ENCODE results near the gene OAF. TPM values are rescaled to one million over a fixed set of nuclear protein-coding genes. Genes with fewer than 3 reads are reported as not detected.

OAF gene
- 5.9 and 9.0 TPM in 2 replicates for total RNA-seq

DNA sequence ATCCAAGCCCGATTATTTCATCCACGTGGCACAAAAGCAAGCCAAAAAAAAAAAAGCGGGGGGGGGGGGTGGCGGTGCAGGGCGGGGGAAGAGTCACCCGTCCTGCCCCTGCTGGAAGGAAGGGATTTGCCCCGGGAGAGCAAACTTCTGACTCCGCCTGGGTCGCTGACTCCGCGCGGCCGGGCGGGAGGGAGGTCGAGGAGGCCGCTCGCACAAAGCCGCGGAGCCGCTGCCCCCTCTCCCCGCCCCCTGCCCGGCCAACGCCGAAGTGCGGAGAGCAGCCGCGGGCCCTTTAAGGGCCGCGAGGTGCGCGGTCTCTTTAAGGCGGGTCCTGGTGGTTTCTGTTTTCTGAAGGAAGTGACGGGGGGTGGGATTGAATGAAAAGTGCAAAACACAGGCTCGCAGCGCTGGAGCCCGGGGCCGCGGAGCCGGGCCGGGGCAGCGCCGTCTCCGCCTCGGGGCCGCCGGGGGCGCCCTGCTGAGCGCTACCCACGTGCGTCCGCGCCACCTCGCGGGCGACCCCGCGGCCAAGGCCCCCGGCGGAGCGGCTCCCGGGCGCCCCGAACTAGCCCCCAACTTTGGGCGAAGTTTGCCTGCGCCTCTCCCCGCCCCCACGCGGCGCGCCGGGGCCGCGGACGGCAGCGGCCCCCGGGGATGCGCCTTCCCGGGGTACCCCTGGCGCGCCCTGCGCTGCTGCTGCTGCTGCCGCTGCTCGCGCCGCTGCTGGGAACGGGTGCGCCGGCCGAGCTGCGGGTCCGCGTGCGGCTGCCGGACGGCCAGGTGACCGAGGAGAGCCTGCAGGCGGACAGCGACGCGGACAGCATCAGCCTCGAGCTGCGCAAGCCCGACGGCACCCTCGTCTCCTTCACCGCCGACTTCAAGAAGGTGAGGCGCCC lies at the start of gene OAF:
Gene OAF, plus strand, starts transcription at position 407 of the 896 bp plus-strand sequence. Its CDS starts 248 bp downstream, at position 655.
- TF ChIP-seq, protein P1, sequence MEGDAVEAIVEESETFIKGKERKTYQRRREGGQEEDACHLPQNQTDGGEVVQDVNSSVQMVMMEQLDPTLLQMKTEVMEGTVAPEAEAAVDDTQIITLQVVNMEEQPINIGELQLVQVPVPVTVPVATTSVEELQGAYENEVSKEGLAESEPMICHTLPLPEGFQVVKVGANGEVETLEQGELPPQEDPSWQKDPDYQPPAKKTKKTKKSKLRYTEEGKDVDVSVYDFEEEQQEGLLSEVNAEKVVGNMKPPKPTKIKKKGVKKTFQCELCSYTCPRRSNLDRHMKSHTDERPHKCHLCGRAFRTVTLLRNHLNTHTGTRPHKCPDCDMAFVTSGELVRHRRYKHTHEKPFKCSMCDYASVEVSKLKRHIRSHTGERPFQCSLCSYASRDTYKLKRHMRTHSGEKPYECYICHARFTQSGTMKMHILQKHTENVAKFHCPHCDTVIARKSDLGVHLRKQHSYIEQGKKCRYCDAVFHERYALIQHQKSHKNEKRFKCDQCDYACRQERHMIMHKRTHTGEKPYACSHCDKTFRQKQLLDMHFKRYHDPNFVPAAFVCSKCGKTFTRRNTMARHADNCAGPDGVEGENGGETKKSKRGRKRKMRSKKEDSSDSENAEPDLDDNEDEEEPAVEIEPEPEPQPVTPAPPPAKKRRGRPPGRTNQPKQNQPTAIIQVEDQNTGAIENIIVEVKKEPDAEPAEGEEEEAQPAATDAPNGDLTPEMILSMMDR (IDR thresholded peaks at IDR 0.05; ENCODE audit: insufficient read depth, low read length, severe bottlenecking), result peak; percentile 15
- FAIRE-seq, result no peak
- H3K36me3 ChIP-seq (ENCODE audit: control insufficient read depth, insufficient read depth, low read length), result no peaks in the 10 kb centered on the region
- peak within 1 kb of the TSS; percentile 52 for H3K4me3 ChIP-seq (ENCODE audit: low read depth, low read length)
- peak; percentile 62 for DNase-seq (ENCODE audit: low read depth)
- no peaks in the 10 kb centered on the region for H3K27me3 ChIP-seq (ENCODE audit: control insufficient read depth, insufficient read depth, low read length)

DNA sequence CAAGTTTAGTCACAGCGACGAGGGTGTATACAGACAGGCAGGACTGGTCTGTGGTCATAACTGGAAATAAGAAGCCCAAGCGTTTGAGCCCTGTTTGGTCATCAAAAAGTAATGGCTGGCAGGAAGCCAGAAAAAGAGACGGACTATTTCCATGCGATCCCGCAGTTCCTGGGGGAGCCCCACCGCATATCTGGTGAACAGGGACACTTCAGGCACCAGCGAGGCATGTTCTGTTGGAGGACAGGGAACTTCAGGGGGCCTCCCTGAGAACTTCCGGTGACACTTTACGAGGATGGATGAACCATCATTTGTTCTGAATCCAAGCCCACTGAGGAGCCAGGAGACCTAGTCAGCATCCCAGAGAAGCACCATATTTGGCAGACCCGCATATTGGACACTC lies 43.2 kb upstream of the OAF start:
- Histone ChIP-seq H3K4me3 (ENCODE audit: low read depth, low read length) (no peak overlapping the region), H3K36me3 (ENCODE audit: control insufficient read depth, insufficient read depth, low read length) (no peaks in the 10 kb centered on the region), H3K27me3 (ENCODE audit: control insufficient read depth, insufficient read depth, low read length) (no peaks in the 10 kb centered on the region)
- FAIRE-seq (no peak), DNase-seq (ENCODE audit: low read depth) (no peak)
- TF ChIP-seq, protein P1 (IDR thresholded peaks at IDR 0.05; ENCODE audit: insufficient read depth, low read length, severe bottlenecking), result no peak

DNA sequence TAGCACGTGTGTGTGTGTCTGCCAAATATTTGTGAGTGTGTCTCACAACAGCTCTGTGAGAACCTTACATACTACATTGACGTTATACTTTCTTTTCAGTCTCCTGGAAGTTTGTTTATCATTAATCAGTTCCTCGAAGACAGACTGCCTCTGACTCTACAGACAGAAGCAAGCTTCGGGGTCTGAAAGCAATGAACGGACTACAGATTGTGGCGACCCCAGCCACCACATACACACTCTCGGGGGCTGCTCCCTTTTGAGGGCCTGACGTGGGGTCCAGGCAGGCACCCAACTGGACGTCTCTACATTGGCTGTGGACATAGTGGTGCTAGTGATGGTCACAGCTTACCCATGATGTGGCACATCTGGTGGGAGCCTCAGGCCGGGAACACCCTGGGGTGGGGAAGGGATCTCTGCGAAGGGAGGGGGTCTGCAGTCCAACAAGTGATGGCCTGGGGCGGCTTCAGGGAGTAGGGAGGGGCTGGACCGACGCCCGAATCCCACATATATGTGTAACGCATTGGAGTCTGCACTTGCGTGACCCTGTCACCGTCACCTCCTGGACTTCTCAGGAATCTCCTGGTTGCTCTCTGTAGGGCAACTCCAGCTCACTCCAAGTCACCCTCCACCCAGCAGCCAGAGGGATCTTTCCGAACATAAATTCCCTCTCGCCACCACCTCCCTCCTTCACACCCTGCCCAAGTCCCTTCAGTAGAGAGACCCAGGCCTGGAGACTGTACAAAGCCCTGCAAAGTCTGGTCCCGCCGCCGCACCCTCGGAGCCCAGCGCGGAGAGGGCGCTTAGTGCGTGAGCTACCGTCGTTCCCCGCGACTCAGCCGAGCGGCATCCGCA lies 42.5 kb upstream of the OAF start:
- Histone ChIP-seq H3K4me3 (ENCODE audit: low read depth, low read length) (peak overlapping the region; percentile 47), H3K27me3 (ENCODE audit: control insufficient read depth, insufficient read depth, low read length) (no peaks in the 10 kb centered on the region), H3K36me3 (ENCODE audit: control insufficient read depth, insufficient read depth, low read length) (no peaks in the 10 kb centered on the region)
- DNase-seq (ENCODE audit: low read depth), result no peak
- TF ChIP-seq, protein P1 (IDR thresholded peaks at IDR 0.05; ENCODE audit: insufficient read depth, low read length, severe bottlenecking), result no peak
- FAIRE-seq, result no peak

DNA sequence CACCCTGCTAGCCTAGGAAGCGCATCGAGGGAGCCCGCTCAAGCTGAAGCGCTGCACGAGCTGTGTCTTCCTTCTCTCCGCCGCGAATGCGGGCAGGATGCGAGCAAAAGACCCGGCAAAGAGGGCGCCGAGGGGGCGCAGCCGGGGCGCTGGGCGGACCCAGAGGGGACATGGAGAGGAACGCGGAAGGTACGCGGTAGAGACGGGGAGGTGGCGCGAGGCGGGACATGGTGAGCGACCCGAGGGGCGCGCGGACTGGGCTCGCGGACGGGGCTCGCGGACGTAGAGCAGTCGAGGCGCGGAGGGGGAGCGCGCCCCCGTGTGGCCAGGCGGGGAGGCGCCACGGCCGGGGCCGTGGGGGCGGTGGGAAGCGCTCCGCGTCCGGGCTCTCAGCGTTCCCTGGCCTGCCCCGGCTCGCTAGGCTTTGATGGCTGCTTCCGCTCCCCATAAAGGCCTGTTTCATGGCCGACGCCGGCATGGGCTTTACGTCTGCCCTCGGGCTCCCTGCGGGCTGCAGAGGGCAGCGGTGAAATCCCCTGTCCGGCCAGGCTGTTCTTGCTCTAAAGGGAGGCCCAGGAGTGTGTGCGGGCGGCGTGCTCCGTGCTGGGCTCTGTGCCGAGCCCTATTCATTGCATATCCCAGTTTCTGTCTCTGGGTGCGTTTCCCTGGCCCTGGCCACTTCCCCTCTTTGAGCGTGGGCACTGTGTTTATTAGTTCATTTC lies 41.7 kb upstream of the OAF start:
- TF ChIP-seq, protein P1 (IDR thresholded peaks at IDR 0.05; ENCODE audit: insufficient read depth, low read length, severe bottlenecking), result peak; percentile 87
- DNase-seq (ENCODE audit: low read depth), result peak; percentile 65
- Histone ChIP-seq H3K27me3 (ENCODE audit: control insufficient read depth, insufficient read depth, low read length) (no peaks in the 10 kb centered on the region), H3K36me3 (ENCODE audit: control insufficient read depth, insufficient read depth, low read length) (no peaks in the 10 kb centered on the region), H3K4me3 (ENCODE audit: low read depth, low read length) (peak overlapping the region; percentile 47)
- FAIRE-seq, result no peak

DNA sequence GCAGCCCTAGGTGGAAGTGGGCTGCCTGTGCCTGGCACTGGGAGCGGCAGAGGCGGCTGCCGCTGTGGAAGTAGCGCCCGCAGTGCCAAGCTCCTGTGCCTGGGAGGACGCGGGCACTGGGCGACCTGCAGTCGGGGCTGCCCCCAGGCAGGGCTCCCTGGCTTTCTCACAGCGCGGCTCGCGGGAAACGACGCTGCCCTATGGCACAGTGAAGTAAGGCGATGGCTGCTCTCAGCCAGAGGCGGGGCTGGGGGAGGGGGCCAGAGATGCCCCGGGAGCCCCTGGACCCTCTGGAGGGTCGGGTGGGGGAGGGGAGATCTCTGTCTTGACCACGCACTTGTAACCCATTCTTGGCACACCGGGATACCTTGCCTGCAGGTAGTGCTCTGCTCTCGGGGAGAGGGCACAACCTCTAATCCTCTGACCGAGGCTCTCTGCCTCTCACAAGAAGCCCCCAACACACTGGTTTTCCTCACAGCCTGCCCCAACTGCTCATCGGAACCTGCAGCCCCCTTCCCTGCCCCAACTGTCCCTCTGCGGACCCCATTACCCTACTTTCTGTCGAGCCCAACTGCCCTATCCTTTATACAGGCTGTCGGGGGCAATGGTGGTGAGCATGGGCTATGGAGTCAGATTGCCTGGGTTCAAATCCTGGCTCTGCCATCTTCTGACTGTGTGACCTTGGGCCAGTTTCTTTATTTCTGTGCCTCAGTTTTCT lies 40.7 kb upstream of the OAF start:
- H3K4me3 ChIP-seq (ENCODE audit: low read depth, low read length), result no peak overlapping the region
- TF ChIP-seq, protein P1 (IDR thresholded peaks at IDR 0.05; ENCODE audit: insufficient read depth, low read length, severe bottlenecking), result no peak
- no peaks in the 10 kb centered on the region for H3K36me3 ChIP-seq (ENCODE audit: control insufficient read depth, insufficient read depth, low read length)
- DNase-seq (ENCODE audit: low read depth) (no peak), FAIRE-seq (no peak)
- peaks cover 2% of the 10 kb centered on the region for H3K27me3 ChIP-seq (ENCODE audit: control insufficient read depth, insufficient read depth, low read length)
